ENCODE data around the gene VPS4A. TPM values are rescaled to one million over a fixed set of nuclear protein-coding genes. Genes with fewer than 3 reads are reported as not detected.

VPS4A gene
- total RNA-seq, result 10 to 100 TPM; 35.9 to 39.6 (median 36.3) TPM
- long read RNA-seq, donor 1, full-length matches to known transcripts, result 159 of 205 reads
- long read RNA-seq, donor 1, partial matches to known transcripts, result 6 of 205 reads
- long read RNA-seq, donor 1, other reads (novel, unspliced or antisense), result 40 of 205 reads
- long read RNA-seq, donor 2, full-length matches to known transcripts, result 108 of 127 reads
- long read RNA-seq, donor 2, partial matches to known transcripts, result 5 of 127 reads
- long read RNA-seq, donor 2, other reads (novel, unspliced or antisense), result 14 of 127 reads

GRCh38 chr16:69310653-69311532 lies at the start of gene VPS4A:
Gene VPS4A (plus strand): TSS chr16:69311350. CDS start chr16:69311512, 162 bp downstream.
- peak; percentile 97 to 99 (median 98) for DNase-seq
- Histone ChIP-seq H3K4me1 (ENCODE audit: low read depth) (peaks cover 17% of the 10 kb centered on the region), H3K36me3 (ENCODE audit: low read depth) (no peaks in the 10 kb centered on the region), H3K4me3 (peak within 1 kb of the TSS; percentile 98), H3K9me3 (no peaks in the 10 kb centered on the region)
- intact Hi-C loops (cut with DNase I, micrococcal nuclease), result no loop called here
- peak; percentile 97 for TF ChIP-seq CTCF (IDR thresholded peaks at IDR 0.05)
- peak; percentile 98 for ATAC-seq

GRCh38 chr16:69266334-69267063 lies 44.7 kb upstream of the VPS4A start:
- DNase-seq (no peak), ATAC-seq (no peak)
- no peak for TF ChIP-seq CTCF (IDR thresholded peaks at IDR 0.05)
- Histone ChIP-seq H3K36me3 (ENCODE audit: low read depth) (no peaks in the 10 kb centered on the region), H3K9me3 (no peaks in the 10 kb centered on the region), H3K4me3 (no peak overlapping the region), H3K4me1 (ENCODE audit: low read depth) (no peaks in the 10 kb centered on the region)
- intact Hi-C loops (cut with DNase I, micrococcal nuclease), result no loop called here

GRCh38 chr16:69267633-69268032 lies 43.5 kb upstream of the VPS4A start:
- Histone ChIP-seq H3K36me3 (ENCODE audit: low read depth) (no peaks in the 10 kb centered on the region), H3K4me3 (no peak overlapping the region), H3K4me1 (ENCODE audit: low read depth) (no peaks in the 10 kb centered on the region), H3K9me3 (no peaks in the 10 kb centered on the region)
- no peak for TF ChIP-seq CTCF (IDR thresholded peaks at IDR 0.05)
- intact Hi-C loops (cut with DNase I, micrococcal nuclease), result no loop called here
- DNase-seq (no peak), ATAC-seq (no peak)

- Histone ChIP-seq H3K4me1 (ENCODE audit: low read depth) (no peaks in the 10 kb centered on the region), H3K4me3 (no peak overlapping the region), H3K36me3 (ENCODE audit: low read depth) (no peaks in the 10 kb centered on the region), H3K9me3 (no peaks in the 10 kb centered on the region)
- ATAC-seq (no peak), DNase-seq (no peak)
- TF ChIP-seq CTCF (IDR thresholded peaks at IDR 0.05), result no peak
- intact Hi-C loops (cut with DNase I, micrococcal nuclease), result no loop called here
Observed at GRCh38 chr16:69270395-69270794, 40.8 kb upstream of the VPS4A start.

- intact Hi-C loops (cut with DNase I, micrococcal nuclease), result no loop called here
- DNase-seq (no peak), ATAC-seq (no peak)
- no peaks in the 10 kb centered on the region for H3K36me3 ChIP-seq (ENCODE audit: low read depth)
- no peaks in the 10 kb centered on the region for H3K9me3 ChIP-seq
- TF ChIP-seq CTCF (IDR thresholded peaks at IDR 0.05), result no peak
- H3K4me3 ChIP-seq, result no peak overlapping the region
- no peaks in the 10 kb centered on the region for H3K4me1 ChIP-seq (ENCODE audit: low read depth)
Observed at GRCh38 chr16:69270831-69271230, 40.3 kb upstream of the VPS4A start.

Data from mucosa of descending colon (tissue), 3 donors.